HL-60 (cell line): ENCODE measurements around the gene FERMT2.

Experiments
- DNase-seq, 2 experiments: peaks; one replicate each; pipeline ENCODE4 v3.0.0-alpha.2; 2010 to 2020; ENCODE audit warnings: low read depth in 1 of 2, low spot score in 1 of 2
- H3K27ac ChIP-seq: fragments of 250-450 bp; sonication (Bioruptor Pico); replicated peaks from 2 replicates; pipeline ENCODE4 v1.5.1; 2020; ENCODE audit warnings: mild to moderate bottlenecking, moderate library complexity
- H3K27me3 ChIP-seq: fragments of 250-450 bp; sonication (Bioruptor Pico); 2 replicates; pipeline ENCODE4 v1.5.1; 2021; ENCODE audit warnings: mild to moderate bottlenecking, moderate library complexity; ENCODE audit not compliant: insufficient read depth, poor library complexity, severe bottlenecking
- H3K4me3 ChIP-seq: replicated peaks from 2 replicates; pipeline ENCODE4 v1.5.1; 2011; ENCODE audit warnings: mild to moderate bottlenecking, control low read depth, low read length; ENCODE audit not compliant: insufficient read depth
- GABPA ChIP-seq: IDR thresholded peaks from 2 replicates; pipeline ENCODE4 v1.6.1; 2012; ENCODE audit warnings: low read depth
- POLR2AphosphoS5 ChIP-seq: IDR thresholded peaks from 2 replicates; pipeline ENCODE4 v1.6.1; 2012; ENCODE audit warnings: low read depth
- SPI1 ChIP-seq: IDR thresholded peaks from 2 replicates; pipeline ENCODE4 v1.6.1; 2012; ENCODE audit warnings: low read depth, mild to moderate bottlenecking, borderline replicate concordance
- TF ChIP-seq, protein P1 (sequence below): IDR thresholded peaks from 2 replicates; pipeline ENCODE4 v1.6.1; 2012; ENCODE audit warnings: low read depth; ENCODE audit not compliant: insufficient replicate concordance
- TF ChIP-seq, protein P2 (sequence below): IDR thresholded peaks from one replicate; pipeline ENCODE4 v1.5.1; 2011; ENCODE audit warnings: low read length, control low read depth, inconsistent platforms; ENCODE audit not compliant: insufficient read depth

The FERMT2 gene

DNA sequence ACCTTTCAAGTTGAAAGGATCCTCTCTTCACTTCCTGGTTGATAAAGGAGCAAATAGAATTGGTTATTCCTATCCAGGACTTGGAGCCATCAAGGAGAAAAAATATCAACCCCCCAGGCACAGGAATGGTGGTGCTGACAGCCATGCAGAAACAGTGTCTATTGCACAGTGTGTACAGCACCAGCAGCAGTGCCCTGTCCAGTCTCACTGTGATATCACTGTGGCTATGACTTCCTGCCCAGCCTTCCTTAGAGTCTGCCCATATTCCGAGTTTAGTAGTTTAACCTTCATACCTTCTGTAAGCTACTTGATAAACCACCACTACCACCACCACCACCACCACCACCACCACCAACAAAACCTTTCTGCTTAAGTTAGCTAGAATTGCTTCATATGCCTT is 45.1 kb upstream of the FERMT2 start:
- DNase-seq: no peak
- peaks cover 2% of the 10 kb centered on the region for H3K27me3 ChIP-seq
- H3K27ac ChIP-seq: no peak overlapping the region
- TF ChIP-seq SPI1 (no peak), GABPA (no peak), POLR2AphosphoS5 (no peak)
- TF ChIP-seq, protein P1, sequence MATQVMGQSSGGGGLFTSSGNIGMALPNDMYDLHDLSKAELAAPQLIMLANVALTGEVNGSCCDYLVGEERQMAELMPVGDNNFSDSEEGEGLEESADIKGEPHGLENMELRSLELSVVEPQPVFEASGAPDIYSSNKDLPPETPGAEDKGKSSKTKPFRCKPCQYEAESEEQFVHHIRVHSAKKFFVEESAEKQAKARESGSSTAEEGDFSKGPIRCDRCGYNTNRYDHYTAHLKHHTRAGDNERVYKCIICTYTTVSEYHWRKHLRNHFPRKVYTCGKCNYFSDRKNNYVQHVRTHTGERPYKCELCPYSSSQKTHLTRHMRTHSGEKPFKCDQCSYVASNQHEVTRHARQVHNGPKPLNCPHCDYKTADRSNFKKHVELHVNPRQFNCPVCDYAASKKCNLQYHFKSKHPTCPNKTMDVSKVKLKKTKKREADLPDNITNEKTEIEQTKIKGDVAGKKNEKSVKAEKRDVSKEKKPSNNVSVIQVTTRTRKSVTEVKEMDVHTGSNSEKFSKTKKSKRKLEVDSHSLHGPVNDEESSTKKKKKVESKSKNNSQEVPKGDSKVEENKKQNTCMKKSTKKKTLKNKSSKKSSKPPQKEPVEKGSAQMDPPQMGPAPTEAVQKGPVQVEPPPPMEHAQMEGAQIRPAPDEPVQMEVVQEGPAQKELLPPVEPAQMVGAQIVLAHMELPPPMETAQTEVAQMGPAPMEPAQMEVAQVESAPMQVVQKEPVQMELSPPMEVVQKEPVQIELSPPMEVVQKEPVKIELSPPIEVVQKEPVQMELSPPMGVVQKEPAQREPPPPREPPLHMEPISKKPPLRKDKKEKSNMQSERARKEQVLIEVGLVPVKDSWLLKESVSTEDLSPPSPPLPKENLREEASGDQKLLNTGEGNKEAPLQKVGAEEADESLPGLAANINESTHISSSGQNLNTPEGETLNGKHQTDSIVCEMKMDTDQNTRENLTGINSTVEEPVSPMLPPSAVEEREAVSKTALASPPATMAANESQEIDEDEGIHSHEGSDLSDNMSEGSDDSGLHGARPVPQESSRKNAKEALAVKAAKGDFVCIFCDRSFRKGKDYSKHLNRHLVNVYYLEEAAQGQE: no peak
- TF ChIP-seq, protein P2, sequence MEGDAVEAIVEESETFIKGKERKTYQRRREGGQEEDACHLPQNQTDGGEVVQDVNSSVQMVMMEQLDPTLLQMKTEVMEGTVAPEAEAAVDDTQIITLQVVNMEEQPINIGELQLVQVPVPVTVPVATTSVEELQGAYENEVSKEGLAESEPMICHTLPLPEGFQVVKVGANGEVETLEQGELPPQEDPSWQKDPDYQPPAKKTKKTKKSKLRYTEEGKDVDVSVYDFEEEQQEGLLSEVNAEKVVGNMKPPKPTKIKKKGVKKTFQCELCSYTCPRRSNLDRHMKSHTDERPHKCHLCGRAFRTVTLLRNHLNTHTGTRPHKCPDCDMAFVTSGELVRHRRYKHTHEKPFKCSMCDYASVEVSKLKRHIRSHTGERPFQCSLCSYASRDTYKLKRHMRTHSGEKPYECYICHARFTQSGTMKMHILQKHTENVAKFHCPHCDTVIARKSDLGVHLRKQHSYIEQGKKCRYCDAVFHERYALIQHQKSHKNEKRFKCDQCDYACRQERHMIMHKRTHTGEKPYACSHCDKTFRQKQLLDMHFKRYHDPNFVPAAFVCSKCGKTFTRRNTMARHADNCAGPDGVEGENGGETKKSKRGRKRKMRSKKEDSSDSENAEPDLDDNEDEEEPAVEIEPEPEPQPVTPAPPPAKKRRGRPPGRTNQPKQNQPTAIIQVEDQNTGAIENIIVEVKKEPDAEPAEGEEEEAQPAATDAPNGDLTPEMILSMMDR: no peak
- no peak overlapping the region for H3K4me3 ChIP-seq

DNA sequence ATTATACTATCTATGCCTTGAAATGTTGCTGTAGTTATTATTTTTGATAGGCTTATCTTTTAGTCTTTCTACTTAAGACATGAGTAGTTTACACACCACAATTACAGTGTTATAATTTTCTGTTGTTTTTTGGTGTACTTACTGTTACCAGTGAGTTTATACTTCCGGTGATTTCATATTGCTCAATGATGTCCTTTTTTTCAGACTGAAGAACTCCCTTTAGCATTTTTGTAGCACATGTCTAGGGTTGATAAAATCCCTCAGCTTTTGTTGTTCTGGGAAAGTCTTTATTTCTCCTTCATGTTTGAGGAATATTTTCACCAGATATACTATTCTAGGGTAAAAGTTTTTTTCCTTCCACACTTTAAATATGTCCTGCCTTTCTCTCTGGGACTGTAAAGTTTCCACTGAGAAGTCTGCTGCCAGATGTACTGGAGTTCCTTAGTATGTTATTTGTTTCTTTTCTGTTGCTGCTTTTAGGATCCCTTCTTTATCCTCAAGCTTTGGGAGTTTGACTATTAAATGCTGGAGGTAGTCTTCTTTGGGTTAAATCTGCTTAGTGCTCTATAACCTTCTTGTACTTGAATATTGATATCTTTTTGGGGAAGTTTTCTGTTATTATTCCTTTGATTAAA is 41.5 kb upstream of the FERMT2 start:
- Histone ChIP-seq H3K27me3 (peaks cover 3% of the 10 kb centered on the region), H3K27ac (no peak overlapping the region), H3K4me3 (no peak overlapping the region)
- TF ChIP-seq SPI1: no peak
- no peak for TF ChIP-seq POLR2AphosphoS5
- TF ChIP-seq, protein P2: no peak
- no peak for TF ChIP-seq GABPA
- TF ChIP-seq, protein P1: no peak
- no peak for DNase-seq

DNA sequence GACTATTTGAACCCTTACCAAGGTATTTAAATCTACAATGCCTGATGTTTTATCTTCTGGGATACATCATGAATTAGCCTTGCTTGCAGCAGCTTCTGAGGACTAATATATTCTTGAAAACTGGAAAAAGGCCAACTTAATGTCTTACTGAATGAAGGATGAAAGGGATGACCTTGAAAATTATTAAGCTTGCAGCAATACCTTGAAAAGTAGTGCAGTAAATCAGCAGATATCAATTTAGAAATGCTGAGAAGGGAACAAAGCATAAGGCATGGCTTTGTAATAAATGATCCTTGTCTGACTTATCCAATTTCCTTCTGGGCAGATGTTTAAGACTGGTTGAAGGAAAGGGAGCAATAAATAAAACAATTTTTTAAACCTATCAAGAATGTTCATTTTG is 37.3 kb upstream of the FERMT2 start:
- no peak for DNase-seq
- Histone ChIP-seq H3K27me3 (peaks cover 3% of the 10 kb centered on the region), H3K4me3 (no peak overlapping the region), H3K27ac (no peak overlapping the region)
- TF ChIP-seq GABPA: no peak
- no peak for TF ChIP-seq SPI1
- TF ChIP-seq, protein P1: no peak
- TF ChIP-seq, protein P2: no peak
- no peak for TF ChIP-seq POLR2AphosphoS5
